Activated T-helper 2 cell treated with anti-CD3 and anti-CD28 coated beads, Interferon-gamma antibody, Interleukin-2, Interleukin-4, amounts not matched to agents 10 μg/mL and 5 μg/mL and 100 μg/mL, durations not matched to agents 14 hours and 24 hours and 36 hours (primary cell): ENCODE measurements around the gene NDUFA13. TPM values are rescaled to one million over a fixed set of nuclear protein-coding genes. Genes with fewer than 3 reads are reported as not detected.
"Not testable (repeated sequence)": the region's sequence is repeated elsewhere in the genome, so short reads cannot be mapped to it uniquely, and the experiment has no call there.

Experiments
- DNase-seq: peaks from one replicate; pipeline ENCODE4 v3.0.0; 2021; ENCODE audit warnings: low spot score
- H3K27ac Mint-ChIP-seq: one replicate; pipeline ENCODE4 v1.8.0; 2021; ENCODE audit warnings: mixed read lengths
- H3K27me3 Mint-ChIP-seq: one replicate; pipeline ENCODE4 v1.8.0; 2021; ENCODE audit warnings: low read depth, mixed read lengths
- H3K36me3 Mint-ChIP-seq: one replicate; pipeline ENCODE4 v1.8.0; 2021; ENCODE audit warnings: low read depth, mixed read lengths
- H3K4me1 Mint-ChIP-seq: one replicate; pipeline ENCODE4 v1.8.0; 2021; ENCODE audit warnings: low read depth, mixed read lengths
- H3K4me3 Mint-ChIP-seq: one replicate; pipeline ENCODE4 v1.8.0; 2021; ENCODE audit warnings: low read depth, mild to moderate bottlenecking, moderate library complexity, mixed read lengths
- H3K9me3 Mint-ChIP-seq: one replicate; pipeline ENCODE4 v1.8.0; 2021; ENCODE audit warnings: mixed read lengths
- intact Hi-C: fragments of 100-400 bp; cut with micrococcal nuclease; formaldehyde crosslinking; loops from one replicate; pipeline ENCODE4 v1.15.1; 2023
- total RNA-seq: library from RNA; stranded (reverse); gene quantifications from 2 replicates; pipeline ENCODE4 v1.2.3, GENCODE V29; 2022

NDUFA13 gene
- total RNA-seq: 381 and 393 TPM in 2 replicates

GRCh38 chr19:19515642-19516519 is at the start of gene NDUFA13:
Gene NDUFA13 (plus strand): TSS chr19:19516225. CDS start chr19:19516239, 14 bp downstream.
- H3K4me3 Mint-ChIP-seq: peak within 1 kb of the TSS; percentile 92
- H3K4me1 Mint-ChIP-seq: peaks cover 3% of the 10 kb centered on the region
- H3K27me3 Mint-ChIP-seq: no peaks in the 10 kb centered on the region
- DNase-seq: peak; percentile 92
- intact Hi-C loops: no loop called here
- H3K36me3 Mint-ChIP-seq: peaks cover 35% of the 10 kb centered on the region
- H3K27ac Mint-ChIP-seq: peak within 1 kb of the TSS; percentile 94
- H3K9me3 Mint-ChIP-seq: no peaks in the 10 kb centered on the region

GRCh38 chr19:19468424-19469050 is 47.5 kb upstream of the NDUFA13 start:
- no peaks in the 10 kb centered on the region for H3K27me3 Mint-ChIP-seq
- H3K36me3 Mint-ChIP-seq: peaks cover 85% of the 10 kb centered on the region
- H3K4me3 Mint-ChIP-seq: no peak overlapping the region
- intact Hi-C loops: no loop called here
- no peak overlapping the region for H3K27ac Mint-ChIP-seq
- H3K9me3 Mint-ChIP-seq: peaks cover 40% of the 10 kb centered on the region
- DNase-seq: no peak
- peaks cover 30% of the 10 kb centered on the region for H3K4me1 Mint-ChIP-seq

- H3K27me3 Mint-ChIP-seq: no peaks in the 10 kb centered on the region
- peaks cover 37% of the 10 kb centered on the region for H3K4me1 Mint-ChIP-seq
- no peak overlapping the region for H3K27ac Mint-ChIP-seq
- H3K36me3 Mint-ChIP-seq: peaks cover 80% of the 10 kb centered on the region
- peaks cover 35% of the 10 kb centered on the region for H3K9me3 Mint-ChIP-seq
- no peak overlapping the region for H3K4me3 Mint-ChIP-seq
- no peak for DNase-seq
- intact Hi-C loops: no loop called here
These were observed 45.4 kb upstream of the NDUFA13 start for GRCh38 chr19:19470579-19470978.

- Mint-ChIP-seq H3K4me3 (no peak overlapping the region), H3K27ac (no peak overlapping the region), H3K27me3 (no peaks in the 10 kb centered on the region), H3K36me3 (peaks cover 73% of the 10 kb centered on the region), H3K4me1 (peaks cover 44% of the 10 kb centered on the region), H3K9me3 (peaks cover 26% of the 10 kb centered on the region)
- intact Hi-C loops: no loop called here
- no peak for DNase-seq
These were observed 44.3 kb upstream of the NDUFA13 start for GRCh38 chr19:19471682-19472081.

- H3K27me3 Mint-ChIP-seq, intact Hi-C loops, H3K4me3 Mint-ChIP-seq, DNase-seq, H3K27ac Mint-ChIP-seq: not testable (repeated sequence)
- Mint-ChIP-seq H3K4me1 (peaks cover 48% of the 10 kb centered on the region), H3K36me3 (peaks cover 69% of the 10 kb centered on the region), H3K9me3 (peaks cover 23% of the 10 kb centered on the region)
These were observed 43.9 kb upstream of the NDUFA13 start for GRCh38 chr19:19472106-19472505.

GRCh38 chr19:19475015-19475765 is 40.8 kb upstream of the NDUFA13 start:
- peaks cover 48% of the 10 kb centered on the region for H3K36me3 Mint-ChIP-seq
- intact Hi-C loops: loop anchor here (2.0 kb wide), 1 partner anchor 16 kb away; no protein-coding TSS in a partner anchor
- no peaks in the 10 kb centered on the region for H3K27me3 Mint-ChIP-seq
- DNase-seq: no peak
- peaks cover 65% of the 10 kb centered on the region for H3K4me1 Mint-ChIP-seq
- H3K4me3 Mint-ChIP-seq: peak overlapping the region; percentile 47
- peak overlapping the region; percentile 70 for H3K27ac Mint-ChIP-seq
- H3K9me3 Mint-ChIP-seq: no peaks in the 10 kb centered on the region

GRCh38 chr19:19475849-19476828 is 39.9 kb upstream of the NDUFA13 start:
- no peak for DNase-seq
- Mint-ChIP-seq H3K4me1 (peaks cover 72% of the 10 kb centered on the region), H3K9me3 (no peaks in the 10 kb centered on the region), H3K27ac (peak overlapping the region; percentile 70), H3K4me3 (peak overlapping the region; percentile 47), H3K36me3 (peaks cover 46% of the 10 kb centered on the region), H3K27me3 (no peaks in the 10 kb centered on the region)
- intact Hi-C loops: loop anchor here (2.0 kb wide), 1 partner anchor 17 kb away; no protein-coding TSS in a partner anchor

- Mint-ChIP-seq H3K4me1 (peaks cover 62% of the 10 kb centered on the region), H3K4me3 (no peak overlapping the region), H3K27ac (no peak overlapping the region), H3K9me3 (no peaks in the 10 kb centered on the region), H3K36me3 (peaks cover 31% of the 10 kb centered on the region), H3K27me3 (no peaks in the 10 kb centered on the region)
- intact Hi-C loops: no loop called here
- DNase-seq: no peak
These were observed 38.2 kb upstream of the NDUFA13 start for GRCh38 chr19:19477705-19478383.

GRCh38 chr19:19480688-19481087 is 35.3 kb upstream of the NDUFA13 start:
- no peak for DNase-seq
- Mint-ChIP-seq H3K9me3 (no peaks in the 10 kb centered on the region), H3K27ac (peak overlapping the region; percentile 33), H3K4me3 (no peak overlapping the region), H3K4me1 (peaks cover 41% of the 10 kb centered on the region), H3K27me3 (no peaks in the 10 kb centered on the region), H3K36me3 (peaks cover 23% of the 10 kb centered on the region)
- intact Hi-C loops: no loop called here

GRCh38 chr19:19482809-19483596 is 33.0 kb upstream of the NDUFA13 start:
- Mint-ChIP-seq H3K4me1 (peaks cover 25% of the 10 kb centered on the region), H3K36me3 (peaks cover 19% of the 10 kb centered on the region), H3K27me3 (no peaks in the 10 kb centered on the region), H3K9me3 (no peaks in the 10 kb centered on the region), H3K4me3 (no peak overlapping the region), H3K27ac (no peak overlapping the region)
- DNase-seq: no peak
- intact Hi-C loops: no loop called here
